Activated CD8-positive, alpha-beta memory T cell treated with anti-CD3 and anti-CD28 coated beads, Interleukin-2, amount 50 U/mL, for 4 hours (primary cell): ENCODE measurements around the gene MRPL58.
A peak's percentile ranks its signal among the peaks of the same experiment; 100 is the strongest.
"Not testable (repeated sequence)": the region's sequence is repeated elsewhere in the genome, so short reads cannot be mapped to it uniquely, and the experiment has no call there.

Source experiments
- DNase-seq: peaks from one replicate; pipeline ENCODE4 v3.0.0-alpha.2; 2020

Gene MRPL58

GRCh38 chr17:75012346-75013091, at the start of gene MRPL58:
Gene MRPL58, plus strand, starts transcription at chr17:75012670. Its CDS starts 17 bp downstream, at chr17:75012687.
- peak; percentile 81 for DNase-seq

DNA sequence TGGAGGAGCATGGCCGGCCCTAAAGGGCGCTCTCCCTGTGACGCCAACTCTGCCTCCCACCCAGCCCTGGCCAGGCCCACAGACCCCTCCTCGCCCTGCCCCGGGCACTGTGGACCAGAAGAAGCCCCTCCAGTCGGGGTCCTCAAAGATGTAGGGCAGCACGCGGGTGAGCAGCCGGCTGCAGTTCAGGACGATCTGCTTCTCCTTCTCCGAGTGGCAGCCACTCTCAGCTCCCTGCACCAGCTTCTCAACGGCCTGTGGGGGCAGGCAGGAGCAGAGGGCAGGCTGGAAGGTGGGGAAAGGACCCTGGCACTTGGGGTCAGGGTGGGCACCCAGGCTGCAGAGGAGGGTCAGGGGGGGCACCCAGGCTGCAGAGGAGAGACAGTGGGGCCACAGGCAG, 48.8 kb upstream of the MRPL58 start:
- no peak for DNase-seq

DNA sequence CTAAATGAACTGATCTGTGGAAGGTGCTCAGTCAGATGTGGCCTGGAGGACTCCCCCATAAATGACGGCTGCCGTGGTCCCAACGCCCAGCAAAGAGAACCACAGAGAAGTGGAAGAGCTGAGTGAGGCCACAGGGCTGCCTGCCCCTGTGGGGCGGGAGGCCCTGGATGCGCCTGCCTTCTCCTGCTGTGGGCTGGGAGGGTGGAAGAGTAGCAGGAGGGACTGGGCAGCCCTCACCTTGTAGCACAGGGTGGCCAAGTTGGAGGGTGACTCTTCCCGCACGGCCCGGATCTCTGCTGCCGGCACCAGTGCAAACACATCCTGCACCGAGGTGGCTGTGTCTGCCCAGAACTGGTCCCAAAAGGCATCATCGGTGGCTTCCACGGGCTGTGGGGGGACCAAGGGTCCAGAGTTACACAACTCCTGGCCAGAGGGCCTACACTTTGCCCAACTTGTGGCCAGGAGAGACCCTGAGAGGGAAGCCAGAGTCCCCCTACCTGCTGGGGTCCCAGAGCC, 48.2 kb upstream of the MRPL58 start:
- no peak for DNase-seq

GRCh38 chr17:74964988-74965622, 47.4 kb upstream of the MRPL58 start:
- no peak for DNase-seq

DNA sequence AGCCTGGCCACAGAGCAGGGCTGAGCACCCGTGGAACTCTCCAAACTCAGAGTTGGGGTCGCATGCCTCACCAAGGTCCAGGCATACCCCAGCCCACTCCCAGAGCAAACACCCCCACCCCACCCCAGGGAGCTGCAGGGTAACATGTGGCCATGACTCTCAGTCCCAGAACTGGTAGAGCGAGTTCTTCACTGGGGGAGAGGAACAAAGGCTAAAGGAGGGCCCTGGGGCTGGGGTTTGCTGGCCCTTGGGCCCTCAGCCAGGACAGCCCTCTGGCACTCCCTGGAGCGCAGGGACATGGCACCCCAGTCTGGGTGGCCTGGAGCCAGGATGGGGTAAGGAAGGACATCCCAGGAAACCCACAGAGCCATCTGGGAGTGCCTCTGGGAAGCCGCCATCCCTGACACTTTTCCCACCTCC, 44.1 kb upstream of the MRPL58 start:
- no peak for DNase-seq

- not testable (repeated sequence) for DNase-seq
Measured at GRCh38 chr17:74969501-74969900, 43.0 kb upstream of the MRPL58 start.

DNA sequence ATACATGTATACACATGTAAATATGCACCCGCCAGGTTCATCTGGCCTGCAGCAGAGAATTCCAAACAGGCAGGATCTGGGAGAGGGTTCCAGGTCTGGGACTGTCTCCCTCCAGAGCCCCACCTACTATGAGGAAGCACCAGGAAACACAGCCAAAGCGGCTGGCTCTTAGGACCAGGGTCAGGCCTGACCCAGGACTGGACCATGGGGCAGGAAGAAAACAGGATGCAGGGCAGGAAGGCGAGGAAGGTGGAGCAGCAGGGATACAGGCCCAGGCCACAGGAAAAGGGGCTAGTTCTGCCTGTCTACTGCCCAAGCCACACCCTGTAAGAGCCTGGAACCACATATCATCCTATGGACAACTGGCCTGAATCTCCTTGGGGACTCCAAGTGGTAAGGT, 42.1 kb upstream of the MRPL58 start:
- DNase-seq = no peak

DNA sequence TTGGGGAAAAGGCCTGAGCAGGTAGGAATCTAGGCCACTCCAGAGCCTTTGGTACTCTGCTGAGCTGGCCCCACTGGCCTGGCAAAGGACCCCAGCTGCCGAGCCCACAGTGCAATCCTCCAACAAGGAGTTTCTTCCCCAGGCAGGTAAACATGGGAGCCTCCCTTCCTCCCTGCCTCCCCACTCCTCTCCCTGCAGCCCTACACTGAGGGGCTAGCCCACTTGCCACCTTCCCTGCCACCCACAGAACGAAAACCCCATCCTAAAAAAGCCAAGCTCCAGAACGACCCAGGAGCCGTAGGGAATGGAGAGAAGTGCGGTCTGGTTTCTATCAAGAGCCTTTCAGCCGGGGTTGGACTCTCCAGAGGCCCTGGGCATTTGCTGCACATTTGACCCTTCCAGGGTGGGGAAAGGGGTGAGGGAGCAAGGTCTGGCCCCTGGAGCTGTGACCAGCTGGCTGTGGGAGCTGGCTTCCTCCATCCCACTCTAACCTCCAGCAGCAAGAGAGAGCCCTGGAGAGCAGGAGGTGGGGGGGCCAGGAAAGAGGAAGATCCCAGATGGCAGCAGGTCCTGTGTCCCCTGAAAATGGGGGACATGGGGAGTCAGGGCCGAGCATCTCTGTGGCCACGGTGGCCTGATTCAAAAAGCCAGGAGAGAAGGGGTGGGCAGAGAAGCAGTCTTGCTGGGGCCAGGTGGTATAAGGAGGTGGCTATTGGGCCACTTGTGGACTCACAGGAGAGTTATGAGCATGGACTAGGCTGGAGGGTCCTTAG, 41.2 kb upstream of the MRPL58 start:
- DNase-seq = no peak

GRCh38 chr17:74971842-74972106, 40.7 kb upstream of the MRPL58 start:
- DNase-seq = no peak

- peak; percentile 85 for DNase-seq
Measured at GRCh38 chr17:74972107-74972972, 40.1 kb upstream of the MRPL58 start, which contains the start of gene HID1. Gene HID1, minus strand, starts transcription at chr17:74972759. Its CDS starts 103 bp downstream, at chr17:74972656.

- DNase-seq = no peak
Measured at GRCh38 chr17:74972973-74973328, 39.5 kb upstream of the MRPL58 start.

DNA sequence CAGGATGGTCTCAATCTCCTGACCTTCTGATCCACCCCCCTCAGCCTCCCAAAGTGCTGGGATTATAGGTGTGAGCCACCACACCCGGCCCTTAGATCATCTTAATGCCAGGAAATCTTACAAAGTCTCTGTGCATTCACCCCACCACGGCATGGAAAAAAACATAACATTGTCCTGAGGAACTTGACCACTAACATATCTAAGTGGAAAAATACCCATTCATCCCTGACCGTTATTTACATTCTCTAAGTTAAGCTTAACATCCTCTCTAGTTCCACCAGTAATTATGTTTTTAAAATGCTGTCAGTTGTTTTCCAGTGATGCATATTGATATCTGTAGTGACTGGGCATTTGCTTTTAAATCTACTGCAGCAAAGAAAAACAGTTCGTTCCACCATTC, 36.5 kb upstream of the MRPL58 start:
- no peak for DNase-seq

- DNase-seq = no peak
Measured at GRCh38 chr17:74977802-74978201, 34.7 kb upstream of the MRPL58 start.

DNA sequence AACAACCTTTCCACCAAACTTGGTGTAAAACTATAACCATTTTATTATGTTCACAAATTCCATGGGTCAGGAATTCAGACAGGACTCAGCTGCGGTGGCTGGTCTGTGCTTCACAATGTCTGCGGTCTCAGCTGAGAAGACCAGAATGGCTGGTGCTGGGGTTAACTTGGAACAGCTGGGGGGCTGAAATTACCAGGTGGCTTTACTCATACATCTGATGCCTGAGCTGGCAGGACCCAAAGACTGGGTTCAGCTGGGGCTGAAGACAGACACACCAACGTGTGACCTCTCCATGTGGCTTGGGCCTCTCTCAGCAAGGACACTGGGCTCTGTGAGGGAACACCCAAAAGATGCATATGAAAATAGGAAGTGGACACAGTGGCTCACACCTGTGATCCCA, 34.2 kb upstream of the MRPL58 start:
- no peak for DNase-seq

- no peak for DNase-seq
Measured at GRCh38 chr17:74979408-74980146, 32.9 kb upstream of the MRPL58 start.

DNA sequence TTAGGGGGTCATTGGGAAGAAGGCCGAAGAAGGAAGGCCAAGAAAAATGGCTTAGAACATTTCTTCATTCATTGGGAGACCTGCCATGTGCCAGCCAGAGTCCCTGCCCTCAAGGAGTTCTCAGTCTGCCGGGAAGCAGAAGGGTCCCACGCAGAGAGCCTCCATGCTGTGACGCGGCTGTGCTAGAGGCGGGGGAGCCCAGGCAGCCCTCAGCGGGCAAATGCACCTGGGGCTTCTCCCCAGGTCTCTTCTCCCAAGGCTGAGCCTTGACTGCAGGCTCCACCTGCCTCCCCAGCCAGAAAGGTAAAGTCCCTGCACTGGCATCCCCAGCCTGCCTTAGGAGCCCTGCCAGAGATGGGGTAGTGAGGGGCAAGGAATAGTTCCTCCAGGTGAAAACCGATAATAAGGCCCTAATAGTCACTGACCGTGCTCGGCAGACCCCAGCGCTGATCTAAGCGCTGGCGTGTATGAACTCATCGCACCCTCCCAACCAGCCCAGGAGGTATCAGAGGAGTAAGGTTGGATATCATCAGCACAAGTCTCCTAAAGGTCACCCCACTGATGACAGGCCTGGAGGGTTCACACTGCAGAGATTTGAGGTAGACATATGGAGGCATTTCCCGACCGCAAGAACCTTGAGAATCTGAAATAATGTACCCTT, 31.0 kb upstream of the MRPL58 start:
- no peak for DNase-seq

DNA sequence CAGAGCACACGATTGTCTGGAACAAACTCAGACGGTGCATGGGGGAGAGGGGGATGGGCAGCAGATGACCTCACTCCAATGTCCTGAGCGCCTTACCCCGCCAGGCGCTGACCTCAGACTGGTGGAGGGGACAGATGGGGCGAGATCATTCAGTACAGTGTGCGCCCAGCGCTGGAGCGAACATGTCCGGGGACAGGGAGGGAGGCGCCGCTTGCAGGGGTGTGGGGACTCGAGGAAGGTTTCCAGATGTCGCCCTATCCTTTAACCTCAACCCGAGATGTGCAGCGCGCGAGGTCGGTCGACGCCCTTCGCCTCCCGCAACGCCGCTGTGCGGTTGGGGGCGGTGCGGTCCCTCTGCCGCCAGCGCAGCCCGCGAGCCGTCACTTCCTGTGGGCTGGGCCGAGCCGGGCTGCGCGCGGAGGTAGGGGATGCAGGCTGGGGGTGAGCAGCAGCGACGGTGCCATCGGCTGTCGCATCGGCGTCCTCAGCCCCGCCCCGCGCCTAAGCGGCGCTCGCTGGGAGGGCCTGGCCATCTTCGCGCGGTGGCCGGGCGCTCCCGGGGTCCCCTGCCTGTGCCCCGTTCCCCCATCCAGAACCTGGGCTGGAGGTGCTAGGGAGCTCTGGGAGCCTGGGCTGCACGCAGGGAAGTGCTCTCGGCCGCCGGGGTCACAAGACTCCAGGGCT, 30.3 kb upstream of the MRPL58 start:
- peak; percentile 72 for DNase-seq

- DNase-seq = not testable (repeated sequence)
Measured at GRCh38 chr17:74982663-74983313, 29.7 kb upstream of the MRPL58 start.

DNA sequence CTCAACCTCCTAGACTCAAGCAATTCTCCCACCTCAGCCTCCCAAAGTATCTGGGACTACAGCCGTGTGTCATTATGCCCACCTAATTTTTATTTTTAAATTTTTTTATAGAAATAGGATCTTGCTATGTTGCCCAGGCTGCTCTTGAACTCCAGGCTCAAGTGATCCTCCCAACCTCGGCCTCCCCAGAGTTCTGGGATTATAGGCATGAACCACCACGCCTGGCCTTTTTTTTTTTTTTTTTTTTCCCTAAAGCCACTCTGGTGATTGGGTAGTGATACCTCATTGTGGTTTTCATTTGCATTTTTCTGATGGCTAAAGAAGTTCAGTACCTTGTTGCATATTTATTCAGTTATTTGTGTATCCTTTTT, 26.3 kb upstream of the MRPL58 start:
- DNase-seq = no peak

GRCh38 chr17:74987418-74987908, 25.0 kb upstream of the MRPL58 start, which contains the start of gene CDR2L:
Gene CDR2L, plus strand, starts transcription at chr17:74987632. Its CDS starts 412 bp downstream, at chr17:74988044.
- DNase-seq = peak; percentile 93
